Endothelial cell of umbilical vein (primary cell): ENCODE measurements around the gene GLRB. TPM values are rescaled to one million over a fixed set of nuclear protein-coding genes. Genes with fewer than 3 reads are reported as not detected.

Experiments used
- BruUV-seq: library from RNA; stranded (reverse); fragments of 400-500 nt; replicated peaks from 2 replicates; lab custom pipeline; 2021; lab: Mats Ljungman, UMichigan
- CTCF ChIA-PET: fragments of 300-600, 350-600 bp; sonication (Branson Sonifier 250); formaldehyde crosslinking; loops from one replicate; lab custom pipeline; 2021; ENCODE audit warnings: antibody characterized with exemption, inconsistent platforms; lab: Charles Lee
- POLR2A ChIA-PET: fragments of 300-600, 350-600 bp; sonication (Branson Sonifier 250); formaldehyde crosslinking; loops from one replicate; lab custom pipeline; 2021; ENCODE audit warnings: antibody characterized with exemption, inconsistent platforms; lab: Charles Lee
- DNase-seq: peaks from one replicate; pipeline ENCODE4 v3.0.0-alpha.2; 2011; ENCODE audit warnings: low read depth, low spot score
- FAIRE-seq: peaks from 2 replicates; lab custom pipeline; 2011; peaks lifted over from hg19 to GRCh38; lab: Jason Lieb, UNC
- H2AFZ ChIP-seq: 2 replicates; pipeline ENCODE4 v1.6.0; 2012; ENCODE audit warnings: low read depth, low read length, control low read depth, inconsistent platforms
- H3K27ac ChIP-seq: 2 replicates; pipeline ENCODE4 v1.5.1; 2011; ENCODE audit warnings: low read depth, mild to moderate bottlenecking, control low read depth, low read length, moderate library complexity; ENCODE audit not compliant: insufficient read depth
- H3K27me3 ChIP-seq, 2 experiments: 2 replicates each; pipeline versions ENCODE4 v1.6.0 to v1.6.1; 2011; ENCODE audit warnings: low read length in 2 of 2, mixed read lengths in 1 of 2; ENCODE audit not compliant: control insufficient read depth in 2 of 2, insufficient read depth in 2 of 2
- H3K36me3 ChIP-seq, 2 experiments: 2 replicates in 1 of 2; 3 replicates in 1 of 2; pipeline ENCODE4 v1.5.1; 2011; ENCODE audit warnings: low read length in 2 of 2, mild to moderate bottlenecking in 1 of 2, moderate library complexity in 1 of 2; ENCODE audit not compliant: control insufficient read depth in 2 of 2, insufficient read depth in 2 of 2; ENCODE audit errors: extremely low read depth in 1 of 2
- H3K4me1 ChIP-seq: 3 replicates; pipeline ENCODE4 v1.5.1; 2011; ENCODE audit warnings: mild to moderate bottlenecking, low read length; ENCODE audit not compliant: control insufficient read depth, insufficient read depth; ENCODE audit errors: extremely low read depth
- H3K4me2 ChIP-seq: 2 replicates; pipeline ENCODE4 v1.6.1; 2011; ENCODE audit warnings: low read length, control low read depth, mixed read lengths; ENCODE audit not compliant: insufficient read depth
- H3K4me3 ChIP-seq, 3 experiments: fragments of 200-600 bp in 1 of 3; sonication (generic), shearing (Covaris generic) in 1 of 3; replicated peaks in 1 of 3; 2 replicates each; pipeline ENCODE4 v1.5.1; 2011 to 2016; ENCODE audit warnings: control low read depth in 3 of 3, low read length in 3 of 3, mild to moderate bottlenecking in 2 of 3, inconsistent platforms in 1 of 3, low read depth in 1 of 3, moderate library complexity in 1 of 3; ENCODE audit not compliant: insufficient read depth in 1 of 3
- H3K79me2 ChIP-seq: 2 replicates; pipeline ENCODE4 v1.6.0; 2012; ENCODE audit warnings: low read length, inconsistent platforms; ENCODE audit not compliant: control insufficient read depth, insufficient read depth
- H3K9ac ChIP-seq: replicated peaks from 2 replicates; pipeline ENCODE3; 2011; ENCODE audit warnings: low read length, control low read depth; ENCODE audit not compliant: insufficient read depth; ENCODE audit errors: extremely low read depth
- H3K9me1 ChIP-seq: replicated peaks from 3 replicates; pipeline ENCODE4 v1.6.0; 2011; ENCODE audit warnings: mild to moderate bottlenecking, low read length; ENCODE audit not compliant: control insufficient read depth, insufficient read depth; ENCODE audit errors: extremely low read depth
- H3K9me3 ChIP-seq: replicated peaks from 2 replicates; pipeline ENCODE4 v1.5.1; 2012; ENCODE audit warnings: low read length, inconsistent platforms; ENCODE audit not compliant: control insufficient read depth, insufficient read depth
- H4K20me1 ChIP-seq: replicated peaks from 2 replicates; pipeline ENCODE3; 2011; ENCODE audit warnings: mild to moderate bottlenecking, low read length; ENCODE audit not compliant: control insufficient read depth, insufficient read depth; ENCODE audit errors: extremely low read depth
- EZH2 ChIP-seq: IDR thresholded peaks from 2 replicates; pipeline ENCODE4 v1.6.1; 2012; ENCODE audit warnings: borderline replicate concordance, low read depth, mild to moderate bottlenecking, moderate library complexity, low read length, inconsistent platforms; ENCODE audit not compliant: severe bottlenecking
- FOS ChIP-seq: IDR thresholded peaks from 2 replicates; pipeline ENCODE4 v1.6.1; 2011; ENCODE audit warnings: mild to moderate bottlenecking, low read length, moderate library complexity, borderline replicate concordance; ENCODE audit not compliant: insufficient read depth
- GATA2 ChIP-seq: IDR thresholded peaks from 2 replicates; pipeline ENCODE4 v1.7.0; 2011; ENCODE audit warnings: low read depth, mild to moderate bottlenecking, moderate library complexity, mixed read lengths, low read length; ENCODE audit not compliant: insufficient read length, insufficient read depth
- JUN ChIP-seq: IDR thresholded peaks from 2 replicates; pipeline ENCODE4 v1.6.1; 2011; ENCODE audit warnings: borderline replicate concordance, low read depth; ENCODE audit not compliant: insufficient read length, insufficient read depth
- MYC ChIP-seq: IDR thresholded peaks from one replicate; pipeline ENCODE4 v1.6.1; 2011; ENCODE audit warnings: mild to moderate bottlenecking, low read depth, low read length
- POLR2A ChIP-seq: IDR thresholded peaks from 2 replicates; pipeline ENCODE4 v1.6.1; 2012; ENCODE audit warnings: low read depth, mild to moderate bottlenecking, control low read depth, low read length
- POLR2AphosphoS5 ChIP-seq: IDR thresholded peaks from 2 replicates; pipeline ENCODE4 v1.6.1; 2012; ENCODE audit warnings: low read depth, mild to moderate bottlenecking, control low read depth, low read length, moderate library complexity; ENCODE audit not compliant: insufficient read depth
- dilution Hi-C: fragments of 300-500 bp; cut with MboI; formaldehyde crosslinking; loops from one replicate; pipeline ENCODE4 v1.15.0; 2019; ENCODE audit warnings: low sequenced_read_pairs; ENCODE audit not compliant: extremely low pct_ligation_motif_present
- intact Hi-C: fragments of 100-400 bp; cut with micrococcal nuclease; formaldehyde crosslinking; loops from one replicate; pipeline ENCODE4 v1.10.0; 2022
- polyA plus RNA-seq, 4 experiments: library from polyadenylated mRNA; depleted of rRNA in 3 of 4; stranded (reverse) in 3 of 4; unstranded in 1 of 4; fragments of >200 nt; gene quantifications; 2 replicates each; pipeline versions ENCODE4 v1.2.1 to v1.2.3, GENCODE V29; 2011 to 2012; ENCODE audit warnings: missing spikeins in 1 of 4
- total RNA-seq: library from RNA; stranded (reverse); gene quantifications from 2 replicates; pipeline ENCODE4 v1.2.3, GENCODE V29; 2021
- TF ChIP-seq, protein P1 (sequence below): IDR thresholded peaks from 2 replicates; pipeline ENCODE4 v1.6.1; 2011; ENCODE audit not compliant: insufficient read depth, insufficient read length
- TF ChIP-seq, protein P2 (sequence below), 2 donors: IDR thresholded peaks; 1 replicate in 1 of 2; 2 replicates in 1 of 2; pipeline ENCODE4 v1.5.1; 2011; ENCODE audit warnings: low read length in 2 of 2, mild to moderate bottlenecking in 2 of 2, moderate library complexity in 2 of 2, control low read depth in 1 of 2, inconsistent platforms in 1 of 2, low read depth in 1 of 2; ENCODE audit not compliant: insufficient read depth in 1 of 2; ENCODE audit errors: extremely low read depth in 1 of 2

Gene GLRB
- total and polyA plus RNA-seq, 2 donors (not counting 3 experiments of a cell fraction or from before 2014, with no cell fraction given): 3.8 to 5.7 TPM

DNA sequence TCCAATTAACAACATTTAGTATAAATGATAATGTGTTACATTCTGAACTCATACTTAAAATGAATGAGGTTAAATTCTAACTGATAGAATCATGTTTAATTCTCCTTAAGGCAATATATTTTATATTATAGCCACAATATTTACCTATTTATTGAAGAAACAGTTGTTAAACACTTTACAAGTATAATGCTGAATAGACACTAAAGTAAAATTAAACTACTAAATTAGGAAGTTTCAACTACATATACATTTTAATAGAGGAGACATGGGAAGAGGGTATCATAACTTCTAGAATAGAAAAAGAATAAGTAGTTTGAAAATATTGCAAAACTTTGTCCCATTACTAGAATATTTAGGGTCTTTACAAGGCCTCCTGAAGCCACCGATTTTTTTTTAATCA is 108.3 kb downstream of the GLRB start:
- H3K36me3 ChIP-seq: no peaks in the 10 kb centered on the region
- H3K4me2 ChIP-seq: no peak overlapping the region
- intact Hi-C loops (no loop called here), dilution Hi-C loops (no loop called here)
- H3K9me1 ChIP-seq: no peaks in the 10 kb centered on the region
- no peaks in the 10 kb centered on the region for H4K20me1 ChIP-seq
- no peak for DNase-seq
- ChIA-PET CTCF (no interaction called here), POLR2A (no interaction called here)
- H3K9ac ChIP-seq: no peak overlapping the region
- no peak for FAIRE-seq
- H3K4me1 ChIP-seq: no peaks in the 10 kb centered on the region
- no peak overlapping the region for H2AFZ ChIP-seq
- BruUV-seq: no TSS peak
- no peak overlapping the region for H3K4me3 ChIP-seq
- no peak for TF ChIP-seq MYC
- TF ChIP-seq FOS: no peak
- no peak for TF ChIP-seq EZH2
- TF ChIP-seq, protein P1, sequence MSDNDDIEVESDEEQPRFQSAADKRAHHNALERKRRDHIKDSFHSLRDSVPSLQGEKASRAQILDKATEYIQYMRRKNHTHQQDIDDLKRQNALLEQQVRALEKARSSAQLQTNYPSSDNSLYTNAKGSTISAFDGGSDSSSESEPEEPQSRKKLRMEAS: no peak
- TF ChIP-seq POLR2AphosphoS5: no peak
- no peak for TF ChIP-seq POLR2A
- TF ChIP-seq GATA2: no peak
- TF ChIP-seq JUN: no peak
- TF ChIP-seq, protein P2, sequence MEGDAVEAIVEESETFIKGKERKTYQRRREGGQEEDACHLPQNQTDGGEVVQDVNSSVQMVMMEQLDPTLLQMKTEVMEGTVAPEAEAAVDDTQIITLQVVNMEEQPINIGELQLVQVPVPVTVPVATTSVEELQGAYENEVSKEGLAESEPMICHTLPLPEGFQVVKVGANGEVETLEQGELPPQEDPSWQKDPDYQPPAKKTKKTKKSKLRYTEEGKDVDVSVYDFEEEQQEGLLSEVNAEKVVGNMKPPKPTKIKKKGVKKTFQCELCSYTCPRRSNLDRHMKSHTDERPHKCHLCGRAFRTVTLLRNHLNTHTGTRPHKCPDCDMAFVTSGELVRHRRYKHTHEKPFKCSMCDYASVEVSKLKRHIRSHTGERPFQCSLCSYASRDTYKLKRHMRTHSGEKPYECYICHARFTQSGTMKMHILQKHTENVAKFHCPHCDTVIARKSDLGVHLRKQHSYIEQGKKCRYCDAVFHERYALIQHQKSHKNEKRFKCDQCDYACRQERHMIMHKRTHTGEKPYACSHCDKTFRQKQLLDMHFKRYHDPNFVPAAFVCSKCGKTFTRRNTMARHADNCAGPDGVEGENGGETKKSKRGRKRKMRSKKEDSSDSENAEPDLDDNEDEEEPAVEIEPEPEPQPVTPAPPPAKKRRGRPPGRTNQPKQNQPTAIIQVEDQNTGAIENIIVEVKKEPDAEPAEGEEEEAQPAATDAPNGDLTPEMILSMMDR (IDR thresholded peaks at IDR 0.05; ENCODE audit: extremely low read depth in 1 of 2, insufficient read depth in 1 of 2, low read depth in 1 of 2, low read length in 2 of 2): no peak
- H3K79me2 ChIP-seq: no peaks in the 10 kb centered on the region
- H3K27me3 ChIP-seq: no peaks in the 10 kb centered on the region
- H3K9me3 ChIP-seq: no peaks in the 10 kb centered on the region
- H3K27ac ChIP-seq: no peak overlapping the region
